H1 (cell line): Measurements from ENCODE around the gene MIPOL1. TPM values are rescaled to one million over a fixed set of nuclear protein-coding genes. Genes with fewer than 3 reads are reported as not detected.

Source experiments
- CTBP2 ChIP-seq: IDR thresholded peaks from 2 replicates; pipeline ENCODE4 v1.7.0; 2011; ENCODE audit warnings: borderline replicate concordance, mild to moderate bottlenecking, moderate library complexity, mixed read lengths, low read length; ENCODE audit not compliant: insufficient read depth, insufficient read length
- CTCF ChIP-seq, 3 experiments: IDR thresholded peaks; 1 replicate in 2 of 3; 2 replicates in 1 of 3; pipeline versions ENCODE4 v1.5.1 to v1.6.1; 2011; ENCODE audit warnings: low read length in 3 of 3, mild to moderate bottlenecking in 3 of 3, inconsistent platforms in 2 of 3, low read depth in 1 of 3, moderate library complexity in 1 of 3; ENCODE audit not compliant: insufficient read depth in 1 of 3; ENCODE audit errors: control extremely low read depth in 1 of 3
- EP300 ChIP-seq, 2 experiments: IDR thresholded peaks; 1 replicate in 1 of 2; 2 replicates in 1 of 2; pipeline ENCODE4 v1.6.1; 2011 to 2012; ENCODE audit warnings: low read depth in 2 of 2, low read length in 2 of 2, mild to moderate bottlenecking in 2 of 2, borderline replicate concordance in 1 of 2, inconsistent platforms in 1 of 2, moderate library complexity in 1 of 2
- EZH2 ChIP-seq: fragments of 200-600 bp; sonication (generic); IDR thresholded peaks from 2 replicates; pipeline ENCODE4 v1.7.1; 2012; ENCODE audit warnings: low read depth, mild to moderate bottlenecking, moderate library complexity, low read length, inconsistent platforms; ENCODE audit not compliant: severe bottlenecking
- PHF8 ChIP-seq: fragments of 200-600 bp; sonication (generic); conservative IDR thresholded peaks from 2 replicates; pipeline ENCODE4 v1.7.1; 2012; ENCODE audit warnings: low read depth, mild to moderate bottlenecking, inconsistent platforms, low read length, moderate library complexity
- RFX5 ChIP-seq: IDR thresholded peaks from 2 replicates; pipeline ENCODE4 v1.6.1; 2011; ENCODE audit warnings: low read depth, low read length, improper control_type of control experiment, borderline replicate concordance
- TAF7 ChIP-seq: optimal IDR thresholded peaks from 2 replicates; pipeline ENCODE3; 2011; ENCODE audit warnings: low read depth, mild to moderate bottlenecking, inconsistent platforms, low read length, moderate library complexity, borderline replicate concordance
- polyA plus RNA-seq, 7 experiments: library from polyadenylated mRNA; depleted of rRNA in 3 of 7; stranded (reverse) in 5 of 7; unstranded in 2 of 7; fragments of >200 nt in 5 of 7; fragments of 200-250 nt in 2 of 7; gene quantifications; 1 replicate in 5 of 7; 2 replicates in 1 of 7; 4 replicates in 1 of 7; pipeline versions ENCODE4 v1.2.1 to v1.2.3, GENCODE V29; 2011 to 2013; ENCODE audit warnings: missing spikeins in 2 of 7, mixed read lengths in 2 of 7
- total RNA-seq: library from RNA; stranded (reverse); fragmentation: NEBNext Ultra II Directional; extraction: Animal tissue kit (Norgen Biotek cat#: 25700); gene quantifications from 2 replicates; pipeline ENCODE4 v1.2.1, GENCODE V29; 2021

The MIPOL1 gene
- total and polyA plus RNA-seq, 2 of the 8 experiments (the other 6 are each of a cell fraction or from before 2014, with no cell fraction given) = 2.8 to 23.9 TPM

- TF ChIP-seq PHF8 (no peak), CTCF (IDR thresholded peaks at IDR 0.05; ENCODE audit: control extremely low read depth in 1 of 3, insufficient read depth in 1 of 3, low read depth in 1 of 3, low read length in 3 of 3) (no peak), CTBP2 (no peak), EP300 (IDR thresholded peaks at IDR 0.05; ENCODE audit: borderline replicate concordance in 1 of 2, low read depth in 2 of 2, low read length in 2 of 2) (no peak), TAF7 (no peak), RFX5 (no peak), EZH2 (no peak)
Measured at GRCh38 chr14:37198907-37199306, 1.2 kb downstream of the MIPOL1 start (continued).
